ENCODE data around the gene FOXL2. TPM values are rescaled to one million over a fixed set of nuclear protein-coding genes. Genes with fewer than 3 reads are reported as not detected.

FOXL2 gene
- total RNA-seq, 1 donor from 2014 or later = not detected

DNA sequence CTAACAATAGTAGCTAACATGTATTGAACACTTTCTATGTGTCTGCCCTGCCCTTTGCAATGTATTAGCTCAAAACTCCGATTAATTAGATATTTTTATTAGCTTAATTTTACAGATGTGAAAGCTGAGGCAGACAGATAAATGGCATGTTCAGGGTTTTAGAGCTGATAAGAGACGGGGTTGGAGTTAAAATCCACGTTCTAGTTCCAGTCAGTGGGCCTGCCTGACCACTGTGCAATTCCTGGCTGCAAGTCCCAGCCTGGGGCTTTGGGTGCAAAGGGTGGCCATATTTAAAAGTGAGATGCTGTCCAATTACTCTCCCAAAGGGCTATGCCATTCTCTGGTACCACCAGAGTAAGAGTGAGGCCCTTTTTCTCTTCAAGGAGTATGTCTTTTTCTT, 33.2 kb downstream of the FOXL2 start:
- no peak for DNase-seq
- Mint-ChIP-seq H3K4me3 (no peak overlapping the region), H3K27ac (no peak overlapping the region), H3K9me3 (no peaks in the 10 kb centered on the region), H3K27me3 (no peaks in the 10 kb centered on the region), H3K4me1 (peaks cover 5% of the 10 kb centered on the region), H3K36me3 (ENCODE audit: low read depth) (no peaks in the 10 kb centered on the region)
- ChIA-PET POLR2A (interaction anchor here (0.7 kb wide), 1 partner anchor 475 kb away, joined by 4 read pairs; no protein-coding TSS in a partner anchor), CTCF (interaction anchor here (1.5 to 9.5 kb wide), 4 partner anchors 10 to 435 kb away, joined by 6 to 216 read pairs (median 11); partner anchors contain the start of gene CEP70)
- intact Hi-C loops (cut with micrococcal nuclease) = loop anchor here (2.0 kb wide), 1 partner anchor 727 kb away; the partner anchor contains the start of gene ARMC8
- no peak for ATAC-seq (ENCODE audit: low read depth)
- TF ChIP-seq, protein P1, sequence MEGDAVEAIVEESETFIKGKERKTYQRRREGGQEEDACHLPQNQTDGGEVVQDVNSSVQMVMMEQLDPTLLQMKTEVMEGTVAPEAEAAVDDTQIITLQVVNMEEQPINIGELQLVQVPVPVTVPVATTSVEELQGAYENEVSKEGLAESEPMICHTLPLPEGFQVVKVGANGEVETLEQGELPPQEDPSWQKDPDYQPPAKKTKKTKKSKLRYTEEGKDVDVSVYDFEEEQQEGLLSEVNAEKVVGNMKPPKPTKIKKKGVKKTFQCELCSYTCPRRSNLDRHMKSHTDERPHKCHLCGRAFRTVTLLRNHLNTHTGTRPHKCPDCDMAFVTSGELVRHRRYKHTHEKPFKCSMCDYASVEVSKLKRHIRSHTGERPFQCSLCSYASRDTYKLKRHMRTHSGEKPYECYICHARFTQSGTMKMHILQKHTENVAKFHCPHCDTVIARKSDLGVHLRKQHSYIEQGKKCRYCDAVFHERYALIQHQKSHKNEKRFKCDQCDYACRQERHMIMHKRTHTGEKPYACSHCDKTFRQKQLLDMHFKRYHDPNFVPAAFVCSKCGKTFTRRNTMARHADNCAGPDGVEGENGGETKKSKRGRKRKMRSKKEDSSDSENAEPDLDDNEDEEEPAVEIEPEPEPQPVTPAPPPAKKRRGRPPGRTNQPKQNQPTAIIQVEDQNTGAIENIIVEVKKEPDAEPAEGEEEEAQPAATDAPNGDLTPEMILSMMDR (IDR thresholded peaks at IDR 0.05) = no peak

DNA sequence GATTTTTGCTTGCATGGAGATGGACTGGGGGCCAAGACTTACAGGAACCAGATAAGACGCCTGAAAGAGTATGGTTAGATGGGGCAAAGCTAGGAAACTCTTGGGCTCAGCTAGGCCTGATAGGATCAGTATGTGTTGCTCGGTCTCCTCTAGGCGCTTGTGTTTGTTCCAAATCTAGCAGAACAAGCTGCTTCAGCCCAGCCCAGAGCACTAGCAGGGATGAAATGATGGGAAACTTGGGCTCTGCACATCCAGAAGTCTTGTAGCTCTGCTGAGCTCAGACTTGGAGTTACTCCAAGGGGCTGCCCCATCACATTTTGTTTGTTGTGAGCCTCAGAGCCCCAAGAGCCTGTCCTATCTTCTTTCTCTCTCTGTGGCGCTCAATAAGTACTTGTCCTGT, 34.7 kb downstream of the FOXL2 start:
- H3K36me3 Mint-ChIP-seq (ENCODE audit: low read depth) = no peaks in the 10 kb centered on the region
- H3K27me3 Mint-ChIP-seq = no peaks in the 10 kb centered on the region
- TF ChIP-seq, protein P1 (IDR thresholded peaks at IDR 0.05) = no peak
- ATAC-seq (ENCODE audit: low read depth) = no peak
- no peak for DNase-seq
- intact Hi-C loops (cut with micrococcal nuclease) = no loop called here
- H3K27ac Mint-ChIP-seq = no peak overlapping the region
- H3K4me1 Mint-ChIP-seq = peaks cover 5% of the 10 kb centered on the region
- CTCF ChIA-PET = interaction anchor here (1.8 to 9.5 kb wide), 3 partner anchors 11 to 433 kb away, joined by 6 to 216 read pairs (median 15); partner anchors contain the start of gene CEP70
- POLR2A ChIA-PET = interaction anchor here (0.5 kb wide), 1 partner anchor 64 kb away, joined by 3 read pairs; no protein-coding TSS in a partner anchor
- H3K4me3 Mint-ChIP-seq = no peak overlapping the region
- no peaks in the 10 kb centered on the region for H3K9me3 Mint-ChIP-seq

DNA sequence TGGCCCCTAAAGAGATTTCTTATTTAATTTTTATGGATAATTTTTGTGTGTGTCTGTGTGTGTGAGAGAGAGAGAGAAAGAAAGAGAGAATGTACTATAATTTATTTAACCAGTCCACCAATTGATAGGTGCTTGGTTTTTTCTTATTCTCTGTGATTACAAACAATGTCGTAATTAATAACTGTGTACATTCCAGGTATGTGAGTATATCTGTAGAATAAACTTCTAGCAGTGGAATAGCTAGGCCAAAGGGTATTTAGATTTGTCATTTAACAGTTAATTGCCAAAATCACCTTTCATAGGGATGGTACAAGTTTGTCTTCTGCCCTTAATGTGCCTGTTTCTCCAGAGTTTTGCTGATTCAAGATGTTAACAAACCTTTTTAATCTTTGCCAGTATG, 35.3 kb downstream of the FOXL2 start:
- H3K27ac Mint-ChIP-seq = no peak overlapping the region
- H3K4me3 Mint-ChIP-seq = no peak overlapping the region
- H3K27me3 Mint-ChIP-seq = no peaks in the 10 kb centered on the region
- H3K36me3 Mint-ChIP-seq (ENCODE audit: low read depth) = no peaks in the 10 kb centered on the region
- ATAC-seq (ENCODE audit: low read depth) (no peak), DNase-seq (no peak)
- intact Hi-C loops (cut with micrococcal nuclease) = no loop called here
- TF ChIP-seq, protein P1 (IDR thresholded peaks at IDR 0.05) = no peak
- H3K9me3 Mint-ChIP-seq = no peaks in the 10 kb centered on the region
- ChIA-PET POLR2A (no interaction called here), CTCF (interaction anchor here (1.0 to 9.5 kb wide), 3 partner anchors 12 to 319 kb away, joined by 3 to 216 read pairs (median 15); partner anchors contain the start of gene CEP70)
- H3K4me1 Mint-ChIP-seq = peaks cover 5% of the 10 kb centered on the region

DNA sequence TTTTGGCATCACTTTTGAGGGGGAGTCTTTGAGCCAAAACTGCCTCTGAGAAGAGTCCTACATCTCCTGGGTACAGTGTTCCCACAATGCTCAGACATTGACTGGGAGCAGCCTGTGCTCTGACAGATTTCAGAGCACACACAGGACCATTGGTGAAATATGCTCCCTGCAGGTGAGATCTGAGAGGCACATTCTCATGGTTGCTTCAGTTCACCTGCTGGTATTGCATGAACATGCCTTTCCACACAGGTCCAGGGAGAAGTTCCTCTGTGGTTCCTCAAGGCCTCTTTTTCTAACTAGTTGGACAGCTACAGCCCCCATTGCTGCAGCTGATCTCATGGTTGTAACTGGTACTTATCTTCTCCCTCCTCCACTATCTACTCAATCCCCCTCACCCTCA, 37.0 kb downstream of the FOXL2 start:
- TF ChIP-seq, protein P1 (IDR thresholded peaks at IDR 0.05) = no peak
- ChIA-PET CTCF (interaction anchor here (0.9 to 2.1 kb wide), 5 partner anchors 9 to 315 kb away, joined by 3 to 9 read pairs (median 4); no protein-coding TSS in a partner anchor), POLR2A (no interaction called here)
- intact Hi-C loops (cut with micrococcal nuclease) = no loop called here
- DNase-seq (no peak), ATAC-seq (ENCODE audit: low read depth) (no peak)
- Mint-ChIP-seq H3K27me3 (no peaks in the 10 kb centered on the region), H3K9me3 (no peaks in the 10 kb centered on the region), H3K4me1 (peaks cover 1% of the 10 kb centered on the region), H3K4me3 (no peak overlapping the region), H3K27ac (no peak overlapping the region), H3K36me3 (ENCODE audit: low read depth) (no peaks in the 10 kb centered on the region)

DNA sequence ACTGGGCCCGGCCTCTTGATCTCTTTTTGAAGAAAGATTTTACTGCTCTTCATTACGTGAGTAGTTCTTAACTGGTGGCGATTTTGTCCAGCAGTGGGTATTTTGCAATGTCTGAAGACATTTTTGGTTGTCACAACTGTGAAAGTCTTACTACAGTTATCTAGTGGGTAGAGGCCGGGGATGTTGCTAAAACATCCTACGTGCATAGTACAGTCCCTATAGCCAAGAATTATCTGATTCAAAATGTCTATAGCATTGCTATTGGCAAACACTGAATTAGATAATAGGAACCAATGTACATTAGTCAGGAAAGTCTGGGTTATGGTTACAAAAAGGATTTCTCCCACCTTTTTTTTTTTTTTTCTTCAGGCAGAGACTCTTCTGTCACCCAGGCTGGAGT, 38.1 kb downstream of the FOXL2 start:
- POLR2A ChIA-PET = no interaction called here
- intact Hi-C loops (cut with micrococcal nuclease) = no loop called here
- no peak for ATAC-seq (ENCODE audit: low read depth)

More for the DNA sequence above, 38.1 kb downstream of the FOXL2 start:
- no peak overlapping the region for H3K4me3 Mint-ChIP-seq
- H3K9me3 Mint-ChIP-seq = no peaks in the 10 kb centered on the region
- no peak for DNase-seq
- TF ChIP-seq, protein P1 (IDR thresholded peaks at IDR 0.05) = no peak
- CTCF ChIA-PET = no interaction called here
- no peaks in the 10 kb centered on the region for H3K27me3 Mint-ChIP-seq
- no peak overlapping the region for H3K27ac Mint-ChIP-seq
- no peaks in the 10 kb centered on the region for H3K36me3 Mint-ChIP-seq (ENCODE audit: low read depth)
- H3K4me1 Mint-ChIP-seq = no peaks in the 10 kb centered on the region
